ENCODE results near the gene ZNF527. TPM values are rescaled to one million over a fixed set of nuclear protein-coding genes. Genes with fewer than 3 reads are reported as not detected.
"Not testable (repeated sequence)": the region's sequence is repeated elsewhere in the genome, so short reads cannot be mapped to it uniquely, and the experiment has no call there.

The ZNF527 gene
- total RNA-seq, 3 donors from 2014 or later: 6.7 to 14.2 (median 9.5) TPM

- no peak for DNase-seq (ENCODE audit: low spot score in 2 of 2)
- TF ChIP-seq CTCF (IDR thresholded peaks at IDR 0.05) (no peak), POLR2A (IDR thresholded peaks at IDR 0.05) (no peak), POLR2AphosphoS5 (IDR thresholded peaks at IDR 0.05) (no peak)
- Histone ChIP-seq H3K4me3 (no peak overlapping the region), H3K4me1 (no peaks in the 10 kb centered on the region), H3K27me3 (no peaks in the 10 kb centered on the region), H3K36me3 (no peaks in the 10 kb centered on the region), H3K27ac (no peak overlapping the region), H3K9me3 (peaks cover 79 to 95% of the 10 kb centered on the region in 2 donors)
- intact Hi-C loops (cut with DNase I; ENCODE audit: low total_unique reads): no loop called here
Observed at GRCh38 chr19:37401078-37401477, 30.2 kb downstream of the ZNF527 start.

GRCh38 chr19:37403403-37403802 is 32.5 kb downstream of the ZNF527 start:
- DNase-seq (ENCODE audit: low spot score in 2 of 2): no peak
- Histone ChIP-seq H3K27me3 (no peaks in the 10 kb centered on the region), H3K27ac (no peak overlapping the region), H3K4me1 (no peaks in the 10 kb centered on the region), H3K36me3 (no peaks in the 10 kb centered on the region), H3K9me3 (peaks cover 69 to 88% of the 10 kb centered on the region in 2 donors), H3K4me3 (no peak overlapping the region)
- TF ChIP-seq CTCF (IDR thresholded peaks at IDR 0.05): no peak
- no peak for TF ChIP-seq POLR2A (IDR thresholded peaks at IDR 0.05)
- no peak for TF ChIP-seq POLR2AphosphoS5 (IDR thresholded peaks at IDR 0.05)
- intact Hi-C loops (cut with DNase I; ENCODE audit: low total_unique reads): no loop called here

- H3K36me3 ChIP-seq; DNase-seq (ENCODE audit: low spot score in 2 of 2); H3K4me1 ChIP-seq; H3K4me3 ChIP-seq; H3K27me3 ChIP-seq; H3K27ac ChIP-seq; intact Hi-C loops (cut with DNase I; ENCODE audit: low total_unique reads): not testable (repeated sequence)
- peaks cover 68 to 89% of the 10 kb centered on the region in 2 donors for H3K9me3 ChIP-seq
Observed at GRCh38 chr19:37406140-37406846, 35.4 kb downstream of the ZNF527 start.

GRCh38 chr19:37412700-37413099 is 41.8 kb downstream of the ZNF527 start:
- Histone ChIP-seq H3K4me1 (no peaks in the 10 kb centered on the region), H3K27me3 (no peaks in the 10 kb centered on the region), H3K36me3 (peaks cover 11% of the 10 kb centered on the region), H3K9me3 (peaks cover 74 to 99% of the 10 kb centered on the region in 2 donors), H3K27ac (no peak overlapping the region), H3K4me3 (no peak overlapping the region)
- no peak for TF ChIP-seq POLR2A (IDR thresholded peaks at IDR 0.05)
- DNase-seq (ENCODE audit: low spot score in 2 of 2): no peak
- intact Hi-C loops (cut with DNase I; ENCODE audit: low total_unique reads): no loop called here

GRCh38 chr19:37413313-37414084 is 42.6 kb downstream of the ZNF527 start:
- Histone ChIP-seq H3K36me3 (peaks cover 11% of the 10 kb centered on the region), H3K27me3 (no peaks in the 10 kb centered on the region), H3K9me3 (peaks cover 74 to 99% of the 10 kb centered on the region in 2 donors), H3K4me3 (no peak overlapping the region), H3K4me1 (no peaks in the 10 kb centered on the region), H3K27ac (no peak overlapping the region)
- DNase-seq (ENCODE audit: low spot score in 2 of 2): no peak
- intact Hi-C loops (cut with DNase I; ENCODE audit: low total_unique reads): no loop called here
- no peak for TF ChIP-seq CTCF (IDR thresholded peaks at IDR 0.05)
- TF ChIP-seq POLR2AphosphoS5 (IDR thresholded peaks at IDR 0.05): no peak
- TF ChIP-seq POLR2A (IDR thresholded peaks at IDR 0.05): no peak

Other genes starting within 250 kb of the ZNF527 start
- gene ZNF585A, start 198.4 kb upstream of the ZNF527 start, total RNA-seq: 10 to 100 TPM in 2 of 3 donors, 1 to 10 TPM in 1; 6.1 to 15.1 (median 15.1) TPM
- 10 to 100 TPM; 17.4 to 28.5 (median 23.0) TPM for gene ZNF585B, start 160.6 kb upstream of the ZNF527 start, total RNA-seq
- gene ZNF383, start 152.9 kb upstream of the ZNF527 start, total RNA-seq: 10 to 100 TPM in 2 of 3 donors, 1 to 10 TPM in 1; 7.2 to 15.8 (median 10.5) TPM
- gene ZNF569, start 96.3 kb downstream of the ZNF527 start, total RNA-seq: 1 to 10 TPM; 6.9 to 9.1 (median 8.2) TPM
- 10 to 100 TPM in 2 of 3 donors, 1 to 10 TPM in 1; 4.5 to 10.8 (median 10.2) TPM for gene ZNF570, start 98.3 kb downstream of the ZNF527 start, total RNA-seq
- 10 to 100 TPM in 1 of 3 donors, 1 to 10 TPM in 2; 1.3 to 10.2 (median 7.2) TPM for gene ZNF793, start 135.8 kb downstream of the ZNF527 start, total RNA-seq
- 10 to 100 TPM in 1 of 3 donors, 1 to 10 TPM in 2; 5.3 to 12.6 (median 9.2) TPM for gene ZNF571, start 223.7 kb downstream of the ZNF527 start, total RNA-seq
- gene ZNF540, start 223.8 kb downstream of the ZNF527 start, total RNA-seq: 1 to 10 TPM; 1.8 to 9.7 (median 6.6) TPM